CD14-positive monocyte (primary cell): Measurements from ENCODE around the gene GGN. TPM values are rescaled to one million over a fixed set of nuclear protein-coding genes. Genes with fewer than 3 reads are reported as not detected.

Source experiments
- DNase-seq, 3 donors: peaks; one replicate each; pipeline ENCODE4 v3.0.0-alpha.2; 2011 to 2022
- H2AFZ ChIP-seq: 2 replicates; pipeline ENCODE4 v1.6.0; 2012; ENCODE audit warnings: mild to moderate bottlenecking, low read depth, low read length, inconsistent platforms; ENCODE audit not compliant: insufficient read depth, poor library complexity, severe bottlenecking
- H3K27ac ChIP-seq, 2 donors: 1 replicate in 1 of 2; 2 replicates in 1 of 2; pipeline ENCODE4 v1.5.1; 2012 to 2013; ENCODE audit warnings: low read length in 2 of 2, control low read depth in 1 of 2, inconsistent platforms in 1 of 2, low read depth in 1 of 2, mild to moderate bottlenecking in 1 of 2
- H3K27me3 ChIP-seq, 2 donors: one replicate each; pipeline versions ENCODE4 v1.6.0 to v1.6.1; 2011 to 2013; ENCODE audit warnings: low read length in 2 of 2; ENCODE audit not compliant: control insufficient read depth in 2 of 2, insufficient read depth in 2 of 2
- H3K36me3 ChIP-seq, 2 donors: replicated peaks in 1 of 2; 1 replicate in 1 of 2; 2 replicates in 1 of 2; pipeline versions ENCODE4 v1.5.1 to v1.6.1; 2012 to 2013; ENCODE audit warnings: low read length in 2 of 2, control low read depth in 1 of 2, inconsistent platforms in 1 of 2, mild to moderate bottlenecking in 1 of 2; ENCODE audit not compliant: insufficient read depth in 2 of 2, control insufficient read depth in 1 of 2
- H3K4me1 ChIP-seq, 2 donors: 1 replicate in 1 of 2; 2 replicates in 1 of 2; pipeline versions ENCODE4 v1.5.1 to v1.6.1; 2012 to 2013; ENCODE audit warnings: low read length in 2 of 2, control low read depth in 1 of 2, inconsistent platforms in 1 of 2, mild to moderate bottlenecking in 1 of 2, moderate library complexity in 1 of 2; ENCODE audit not compliant: insufficient read depth in 2 of 2, control insufficient read depth in 1 of 2
- H3K4me2 ChIP-seq: replicated peaks from 2 replicates; pipeline ENCODE3; 2012; ENCODE audit warnings: low read length, moderate library complexity, mild to moderate bottlenecking; ENCODE audit not compliant: poor library complexity, severe bottlenecking; ENCODE audit errors: extremely low read depth
- H3K4me3 ChIP-seq, 3 experiments: fragments of 200-600 bp in 1 of 3; sonication (generic) in 1 of 3; replicated peaks in 1 of 3; 1 replicate in 2 of 3; 2 replicates in 1 of 3; pipeline ENCODE4 v1.5.1; 2011 to 2013; ENCODE audit warnings: low read length in 3 of 3, mild to moderate bottlenecking in 3 of 3, control low read depth in 2 of 3, low read depth in 2 of 3, inconsistent platforms in 1 of 3, moderate library complexity in 1 of 3
- H3K79me2 ChIP-seq: 2 replicates; pipeline ENCODE4 v1.6.0; 2012; ENCODE audit warnings: mild to moderate bottlenecking, control low read depth, inconsistent platforms, low read length, moderate library complexity; ENCODE audit not compliant: insufficient read depth
- H3K9ac ChIP-seq: 2 replicates; pipeline ENCODE4 v1.6.0; 2017; ENCODE audit warnings: low read length, mild to moderate bottlenecking; ENCODE audit not compliant: insufficient read depth, poor library complexity, severe bottlenecking
- H3K9me3 ChIP-seq, 2 donors: replicated peaks in 1 of 2; 1 replicate in 1 of 2; 2 replicates in 1 of 2; pipeline versions ENCODE4 v1.5.1 to v1.6.1; 2012 to 2013; ENCODE audit warnings: low read length in 2 of 2, control low read depth in 1 of 2; ENCODE audit not compliant: control insufficient read depth in 1 of 2, insufficient read depth in 1 of 2
- H4K20me1 ChIP-seq: 2 replicates; pipeline ENCODE4 v1.6.0; 2012; ENCODE audit warnings: mild to moderate bottlenecking, low read length, control low read depth, moderate library complexity; ENCODE audit not compliant: insufficient read depth
- H3K27ac Mint-ChIP-seq, 7 donors: one replicate each; pipeline ENCODE4 v1.8.0; 2020; ENCODE audit warnings: mild to moderate bottlenecking in 7 of 7, mixed read lengths in 7 of 7, moderate library complexity in 6 of 7, inconsistent platforms in 2 of 7
- H3K27me3 Mint-ChIP-seq, 3 donors: one replicate each; pipeline ENCODE4 v1.8.0; 2021 to 2022; ENCODE audit warnings: low read depth in 3 of 3, mild to moderate bottlenecking in 3 of 3, mixed read lengths in 3 of 3, moderate library complexity in 3 of 3, inconsistent platforms in 1 of 3
- H3K36me3 Mint-ChIP-seq, 2 donors: one replicate each; pipeline ENCODE4 v1.8.0; 2020; ENCODE audit warnings: mixed read lengths in 2 of 2, inconsistent platforms in 1 of 2, mild to moderate bottlenecking in 1 of 2
- H3K4me1 Mint-ChIP-seq: one replicate; pipeline ENCODE4 v1.8.0; 2020; ENCODE audit warnings: mild to moderate bottlenecking, mixed read lengths
- H3K4me3 Mint-ChIP-seq, 2 donors: one replicate each; pipeline ENCODE4 v1.8.0; 2020; ENCODE audit warnings: mild to moderate bottlenecking in 2 of 2, mixed read lengths in 2 of 2, moderate library complexity in 1 of 2
- H3K9me3 Mint-ChIP-seq, 7 donors: one replicate each; pipeline ENCODE4 v1.8.0; 2020 to 2022; ENCODE audit warnings: mixed read lengths in 7 of 7, mild to moderate bottlenecking in 6 of 7, moderate library complexity in 6 of 7, inconsistent platforms in 2 of 7
- CTCF ChIP-seq: fragments of 200-600 bp; IDR thresholded peaks from one replicate; pipeline ENCODE4 v1.8.0; 2022; ENCODE audit warnings: antibody characterized with exemption, mild to moderate bottlenecking
- WGBS: methylation state at CpG from one replicate; pipeline ENCODE4 v1.1.5; 2013; ENCODE audit warnings: missing lambda C conversion rate; ENCODE audit not compliant: insufficient coverage; 5-methylcytosine and 5-hydroxymethylcytosine counted together
- intact Hi-C, 2 donors: fragments of 100-400 bp; cut with micrococcal nuclease; formaldehyde crosslinking; loops; one replicate each; pipeline versions ENCODE4 v1.15.0 to v1.15.1; 2023
- polyA plus RNA-seq, 3 donors: library from polyadenylated mRNA; depleted of rRNA in 1 of 3; unstranded in 2 of 3; stranded (reverse) in 1 of 3; fragments of 300-500 nt in 2 of 3; fragments of >200 nt in 1 of 3; fragmentation: Illumina TruSeq in 2 of 3; gene quantifications; 1 replicate in 2 of 3; 2 replicates in 1 of 3; pipeline ENCODE4 v1.2.3, GENCODE V29; 2012 to 2021

The GGN gene
- polyA plus RNA-seq, 3 donors, result 0.12 to 0.56 TPM; not detected in 1

- H3K4me1 Mint-ChIP-seq, result peaks cover 24% of the 10 kb centered on the region
- WGBS, result 67% methylated on average over 11 of the region's 18 CpGs
- H3K36me3 Mint-ChIP-seq, result peaks cover 0 to 3% of the 10 kb centered on the region in 2 donors
- no peak overlapping the region for H3K4me2 ChIP-seq
- H3K9ac ChIP-seq, result no peak overlapping the region
- TF ChIP-seq CTCF, result no peak
- no peaks in the 10 kb centered on the region for H4K20me1 ChIP-seq
- H3K4me3 Mint-ChIP-seq, result peak overlapping the region in 1 of 2 donors; percentile 92
- no peak overlapping the region for H2AFZ ChIP-seq
- H3K9me3 Mint-ChIP-seq, result peaks cover 0 to 5% (median 4%) of the 10 kb centered on the region in 7 donors
- no peak overlapping the region for H3K27ac ChIP-seq
- H3K27me3 ChIP-seq, result peaks cover 0 to 44% of the 10 kb centered on the region in 2 donors
- DNase-seq, result no peak
- H3K9me3 ChIP-seq, result no peaks in the 10 kb centered on the region
- H3K4me3 ChIP-seq, result no peak overlapping the region
- peaks cover 31 to 68% (median 42%) of the 10 kb centered on the region in 3 donors for H3K27me3 Mint-ChIP-seq
- no peaks in the 10 kb centered on the region for H3K36me3 ChIP-seq
- H3K4me1 ChIP-seq, result peaks cover 18 to 23% of the 10 kb centered on the region in 2 donors
- intact Hi-C loops, result no loop called here
- H3K79me2 ChIP-seq, result no peaks in the 10 kb centered on the region
- no peak overlapping the region for H3K27ac Mint-ChIP-seq
Observed at GRCh38 chr19:38359242-38360021, 28.4 kb downstream of the GGN start.

- H3K27ac ChIP-seq, result no peak overlapping the region
- peaks cover 0 to 42% of the 10 kb centered on the region in 2 donors for H3K27me3 ChIP-seq
- no peaks in the 10 kb centered on the region for H3K36me3 ChIP-seq
- no peak for TF ChIP-seq CTCF
- no peak overlapping the region for H3K4me2 ChIP-seq
- Mint-ChIP-seq H3K4me1 (peaks cover 20% of the 10 kb centered on the region), H3K27me3 (peaks cover 26 to 70% (median 42%) of the 10 kb centered on the region in 3 donors), H3K36me3 (no peaks in the 10 kb centered on the region), H3K4me3 (no peak overlapping the region), H3K27ac (peak overlapping the region in 1 of 7 donors; percentile 55), H3K9me3 (peaks cover 0 to 3% (median 0%) of the 10 kb centered on the region in 7 donors)
- H2AFZ ChIP-seq, result no peak overlapping the region
- H3K79me2 ChIP-seq, result no peaks in the 10 kb centered on the region
- no peaks in the 10 kb centered on the region for H4K20me1 ChIP-seq
- no peaks in the 10 kb centered on the region for H3K9me3 ChIP-seq
- no peak for DNase-seq
- 40% methylated on average over 1 of the region's 5 CpGs for WGBS
- intact Hi-C loops, result no loop called here
- no peak overlapping the region for H3K9ac ChIP-seq
- no peak overlapping the region for H3K4me3 ChIP-seq
- peaks cover 17 to 22% of the 10 kb centered on the region in 2 donors for H3K4me1 ChIP-seq
Observed at GRCh38 chr19:38358071-38358470, 29.8 kb downstream of the GGN start.
